ENCODE data around the gene TMCC1. TPM values are rescaled to one million over a fixed set of nuclear protein-coding genes. Genes with fewer than 3 reads are reported as not detected.

Gene TMCC1
- total and polyA plus RNA-seq, 3 donors from 2014 or later, result 46.0 to 119 (median 60.4) TPM

- Histone ChIP-seq H3K36me3 (ENCODE audit: low read depth, missing control alignments) (no peaks in the 10 kb centered on the region), H3K4me1 (peaks cover 6% of the 10 kb centered on the region), H3K9me3 (no peaks in the 10 kb centered on the region), H3K4me3 (no peak overlapping the region), H3K27ac (no peak overlapping the region), H3K27me3 (no peaks in the 10 kb centered on the region)
- no peak for DNase-seq
- TF ChIP-seq POLR2A (IDR thresholded peaks at IDR 0.05), result no peak
- TF ChIP-seq, protein P1, sequence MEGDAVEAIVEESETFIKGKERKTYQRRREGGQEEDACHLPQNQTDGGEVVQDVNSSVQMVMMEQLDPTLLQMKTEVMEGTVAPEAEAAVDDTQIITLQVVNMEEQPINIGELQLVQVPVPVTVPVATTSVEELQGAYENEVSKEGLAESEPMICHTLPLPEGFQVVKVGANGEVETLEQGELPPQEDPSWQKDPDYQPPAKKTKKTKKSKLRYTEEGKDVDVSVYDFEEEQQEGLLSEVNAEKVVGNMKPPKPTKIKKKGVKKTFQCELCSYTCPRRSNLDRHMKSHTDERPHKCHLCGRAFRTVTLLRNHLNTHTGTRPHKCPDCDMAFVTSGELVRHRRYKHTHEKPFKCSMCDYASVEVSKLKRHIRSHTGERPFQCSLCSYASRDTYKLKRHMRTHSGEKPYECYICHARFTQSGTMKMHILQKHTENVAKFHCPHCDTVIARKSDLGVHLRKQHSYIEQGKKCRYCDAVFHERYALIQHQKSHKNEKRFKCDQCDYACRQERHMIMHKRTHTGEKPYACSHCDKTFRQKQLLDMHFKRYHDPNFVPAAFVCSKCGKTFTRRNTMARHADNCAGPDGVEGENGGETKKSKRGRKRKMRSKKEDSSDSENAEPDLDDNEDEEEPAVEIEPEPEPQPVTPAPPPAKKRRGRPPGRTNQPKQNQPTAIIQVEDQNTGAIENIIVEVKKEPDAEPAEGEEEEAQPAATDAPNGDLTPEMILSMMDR (IDR thresholded peaks at IDR 0.05), result no peak
- intact Hi-C loops (cut with DNase I; ENCODE audit: low total_unique reads), result no loop called here
Observed at GRCh38 chr3:129749692-129750091, 143.8 kb downstream of the TMCC1 start.

DNA sequence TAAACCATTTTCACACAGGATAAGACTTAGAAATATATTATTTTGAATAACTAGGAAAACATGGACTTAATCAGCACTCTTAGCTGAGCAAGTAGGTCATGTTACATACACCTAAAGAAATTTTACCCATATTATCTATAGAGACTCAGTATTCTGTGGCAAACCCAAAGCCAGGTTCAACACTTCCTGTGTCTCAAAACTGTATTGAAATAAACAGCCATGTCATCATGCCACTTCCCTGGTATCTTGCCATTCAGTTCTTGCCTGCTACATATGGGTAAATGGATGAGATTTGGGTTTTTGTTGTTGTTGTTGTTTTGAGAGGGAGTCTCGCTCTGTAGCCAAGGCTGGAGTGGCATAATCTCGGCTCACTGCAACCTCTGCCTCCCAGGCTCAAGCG is 145.5 kb downstream of the TMCC1 start:
- intact Hi-C loops (cut with DNase I; ENCODE audit: low total_unique reads), result no loop called here
- H3K4me1 ChIP-seq, result peaks cover 7% of the 10 kb centered on the region
- 83 to 90% methylated on average over 3 of the region's 3 CpGs for WGBS, 2 donors
- no peaks in the 10 kb centered on the region for H3K9me3 ChIP-seq
- DNase-seq, result no peak
- no peaks in the 10 kb centered on the region for H3K27me3 ChIP-seq
- H3K4me3 ChIP-seq, result no peak overlapping the region
- H3K36me3 ChIP-seq (ENCODE audit: low read depth, missing control alignments), result no peaks in the 10 kb centered on the region
- no peak for TF ChIP-seq POLR2A (IDR thresholded peaks at IDR 0.05)
- TF ChIP-seq, protein P1 (IDR thresholded peaks at IDR 0.05), result no peak
- no peak overlapping the region for H3K27ac ChIP-seq

GRCh38 chr3:129747136-129747535 is 146.4 kb downstream of the TMCC1 start:
- Histone ChIP-seq H3K4me3 (no peak overlapping the region), H3K9me3 (no peaks in the 10 kb centered on the region), H3K27ac (no peak overlapping the region), H3K36me3 (ENCODE audit: low read depth, missing control alignments) (no peaks in the 10 kb centered on the region), H3K27me3 (no peaks in the 10 kb centered on the region), H3K4me1 (peaks cover 7% of the 10 kb centered on the region)
- no peak for TF ChIP-seq POLR2A (IDR thresholded peaks at IDR 0.05)
- TF ChIP-seq, protein P1 (IDR thresholded peaks at IDR 0.05), result no peak
- DNase-seq, result no peak
- intact Hi-C loops (cut with DNase I; ENCODE audit: low total_unique reads), result no loop called here
- WGBS, 2 donors, result 80 to 83% methylated on average over 4 of the region's 4 CpGs

DNA sequence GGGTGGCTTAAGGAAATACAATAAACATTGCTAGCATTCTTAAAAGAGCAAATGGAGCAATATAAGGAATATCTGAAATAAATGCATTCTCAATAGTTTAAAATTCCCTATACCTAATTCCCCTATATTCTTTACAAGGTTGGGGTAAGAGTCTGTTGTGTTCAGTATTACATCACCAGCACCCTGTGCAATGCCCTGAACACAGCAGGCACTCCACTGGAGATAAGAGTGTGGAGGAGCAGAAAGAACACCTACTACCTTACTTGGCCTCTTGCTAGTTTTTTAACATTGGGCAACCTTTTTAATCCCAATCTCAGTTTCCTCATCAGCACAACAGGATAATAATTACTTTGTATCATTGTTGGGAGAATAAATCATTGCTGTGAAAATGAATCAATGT is 146.9 kb downstream of the TMCC1 start:
- DNase-seq, result no peak
- no peak for TF ChIP-seq POLR2A (IDR thresholded peaks at IDR 0.05)
- TF ChIP-seq, protein P1 (IDR thresholded peaks at IDR 0.05), result no peak
- intact Hi-C loops (cut with DNase I; ENCODE audit: low total_unique reads), result no loop called here
- Histone ChIP-seq H3K27ac (no peak overlapping the region), H3K4me1 (peaks cover 7% of the 10 kb centered on the region), H3K4me3 (no peak overlapping the region), H3K36me3 (ENCODE audit: low read depth, missing control alignments) (no peaks in the 10 kb centered on the region), H3K9me3 (no peaks in the 10 kb centered on the region), H3K27me3 (no peaks in the 10 kb centered on the region)

- DNase-seq, result peak; percentile 25
Observed at GRCh38 chr3:129745253-129745652, 148.3 kb downstream of the TMCC1 start.

More at GRCh38 chr3:129745253-129745652, 148.3 kb downstream of the TMCC1 start:
- no peaks in the 10 kb centered on the region for H3K27me3 ChIP-seq
- no peak overlapping the region for H3K27ac ChIP-seq
- no peak overlapping the region for H3K4me3 ChIP-seq
- WGBS, 2 donors, result 45 to 48% methylated on average over 2 of the region's 2 CpGs
- H3K4me1 ChIP-seq, result peaks cover 7% of the 10 kb centered on the region
- no peaks in the 10 kb centered on the region for H3K36me3 ChIP-seq (ENCODE audit: low read depth, missing control alignments)
- intact Hi-C loops (cut with DNase I; ENCODE audit: low total_unique reads), result no loop called here
- no peak for TF ChIP-seq POLR2A (IDR thresholded peaks at IDR 0.05)
- TF ChIP-seq, protein P1 (IDR thresholded peaks at IDR 0.05), result no peak
- no peaks in the 10 kb centered on the region for H3K9me3 ChIP-seq
